ENCODE data around the gene LHB. TPM values are rescaled to one million over a fixed set of nuclear protein-coding genes. Genes with fewer than 3 reads are reported as not detected.

LHB gene
- total and polyA plus RNA-seq, 2 of the 4 experiments (the other 2 are of a cell fraction), result not detected

GRCh38 chr19:48991011-48991609, 25.8 kb downstream of the LHB start:
- no peak overlapping the region for H4K8ac ChIP-seq (ENCODE audit: low read depth in 2 of 2, low read length in 2 of 2)
- peak overlapping the region; percentile 48 for H2AK9ac ChIP-seq (replicated peaks; ENCODE audit: low read depth, low read length, poor library complexity)
- no TSS peak for BruUV-seq (replicated peaks)
- no peak overlapping the region for H2BK15ac ChIP-seq (ENCODE audit: low read depth, low read length)
- no peak overlapping the region for H2BK20ac ChIP-seq (ENCODE audit: low read depth, low read length)
- POLR2A ChIA-PET (ENCODE audit: unreplicated experiment), result no interaction called here
- no peaks in the 10 kb centered on the region for H3K27me3 ChIP-seq (ENCODE audit: control insufficient read depth, insufficient read depth, low read length)
- TF ChIP-seq RAD21 (IDR thresholded peaks at IDR 0.05; ENCODE audit: low read length) (no peak), CTCF (conservative IDR thresholded peaks at IDR 0.05; ENCODE audit: low read depth, low read length) (no peak), MAFK (IDR thresholded peaks at IDR 0.05; ENCODE audit: low read depth, low read length) (no peak), MXI1 (IDR thresholded peaks at IDR 0.05; ENCODE audit: borderline replicate concordance, low read depth, low read length) (no peak), MAZ (IDR thresholded peaks at IDR 0.05; ENCODE audit: borderline replicate concordance, low read depth, low read length) (no peak), ELK1 (IDR thresholded peaks at IDR 0.05; ENCODE audit: borderline replicate concordance, low read depth, low read length) (no peak), FOS (IDR thresholded peaks at IDR 0.05; ENCODE audit: low read depth, low read length) (no peak), CEBPB (IDR thresholded peaks at IDR 0.05; ENCODE audit: low read depth, low read length) (no peak), POLR2A (IDR thresholded peaks at IDR 0.05; ENCODE audit: low read depth, low read length) (no peak)
- no peak overlapping the region for H4K5ac ChIP-seq (ENCODE audit: low read depth, low read length)
- no peak overlapping the region for H3K23ac ChIP-seq (ENCODE audit: low read depth, low read length)
- 95% methylated on average over 8 of the region's 22 CpGs; no CpG with 5 or more reads in 1 of the 2 experiments for WGBS, 2 experiments (ENCODE audit: extremely low coverage in 2 of 2, insufficient read length in 1 of 2)
- H3K27ac ChIP-seq (ENCODE audit: insufficient read depth, low read length), result no peak overlapping the region
- no peak overlapping the region for H4K91ac ChIP-seq (ENCODE audit: insufficient read depth, low read depth, low read length)
- H2BK120ac ChIP-seq (ENCODE audit: low read depth, low read length), result no peak overlapping the region
- peak overlapping the region; percentile 92; the same call in 1 of the 2 replicates for H3K9ac ChIP-seq (ENCODE audit: low read depth, low read length)
- ATAC-seq (ENCODE audit: low read depth) (no peak), DNase-seq (no peak)
- H3K56ac ChIP-seq (ENCODE audit: extremely low read depth, insufficient read depth, low read length), result no peak overlapping the region
- intact Hi-C loops (cut with micrococcal nuclease) (loop anchor here (5.0 to 10.0 kb wide), 3 partner anchors 66 to 214 kb away; partner anchors contain the start of genes CGB7 and KCNA7), in situ Hi-C loops (cut with MboI; ENCODE audit: low sequenced_read_pairs) (no loop called here), dilution Hi-C loops (cut with HindIII; ENCODE audit: low sequenced_read_pairs, unreplicated experiment) (no loop called here)
- H3K9me3 ChIP-seq (ENCODE audit: control insufficient read depth, insufficient read depth, low read length), result no peaks in the 10 kb centered on the region
- H2AK5ac ChIP-seq (ENCODE audit: low read depth, low read length), result peak overlapping the region; percentile 20; the same call in 1 of the 2 replicates
- H3K4me1 ChIP-seq (ENCODE audit: control insufficient read depth, insufficient read depth, low read length), result peaks cover 12% of the 10 kb centered on the region
- peaks cover 29% of the 10 kb centered on the region for H3K36me3 ChIP-seq (ENCODE audit: control insufficient read depth, insufficient read depth, low read length)
- H3K9me1 ChIP-seq (ENCODE audit: insufficient read depth, low read length), result 0 out of 2 replicates have a peak, but pooled peaks cover 3% of the 10 kb centered on the region
- no peak overlapping the region for H2AFZ ChIP-seq (replicated peaks; ENCODE audit: low read length, poor library complexity)
- CTCF ChIA-PET, result interaction anchor here (1.0 to 1.2 kb wide), 2 partner anchors 9 to 155 kb away, joined by 3 to 4 read pairs; partner anchors contain the start of gene HSD17B14
- H3K4me3 ChIP-seq (ENCODE audit: insufficient read depth, low read depth, low read length), result no peak overlapping the region
- no peak overlapping the region for H3K18ac ChIP-seq (ENCODE audit: low read depth, low read length)
- no peak overlapping the region for H3K4ac ChIP-seq (ENCODE audit: low read depth, low read length)
- H3K79me1 ChIP-seq (ENCODE audit: low read depth in 1 of 2, low read length in 2 of 2), result peaks cover 21 to 76% of the 10 kb centered on the region in 2 experiments
- no peak overlapping the region for H3K14ac ChIP-seq (replicated peaks; ENCODE audit: low read depth, low read length)
- H2BK5ac ChIP-seq (ENCODE audit: low read depth, low read length, poor library complexity, severe bottlenecking), result no peak overlapping the region
- peaks cover 25% of the 10 kb centered on the region for H4K20me1 ChIP-seq (ENCODE audit: insufficient read depth, low read length)
- peak overlapping the region; percentile 89; the same call in 1 of the 2 replicates for H3K4me2 ChIP-seq (ENCODE audit: low read depth, low read length)

All from IMR-90 (cell line).